DLD1 (cell line): ENCODE data around the gene RBM17.
"Not testable (repeated sequence)": the region's sequence is repeated elsewhere in the genome, so short reads cannot be mapped to it uniquely, and the experiment has no call there.

ENCODE experiments used
- in situ Hi-C: cut with HindIII; loops from 2 replicates; pipeline ENCODE4 v1.10.0; 2017; ENCODE audit warnings: low sequenced_read_pairs

Gene RBM17

GRCh38 chr10:6088721-6089333, at the start of gene RBM17:
Gene RBM17 (plus strand): TSS chr10:6089034. CDS start chr10:6097066, 8,032 bp downstream.
- in situ Hi-C loops, result no loop called here

- in situ Hi-C loops, result no loop called here
Observed at GRCh38 chr10:6039711-6040110, 49.1 kb upstream of the RBM17 start.

- in situ Hi-C loops, result no loop called here
Observed at GRCh38 chr10:6040205-6040604, 48.6 kb upstream of the RBM17 start.

GRCh38 chr10:6043377-6043776, 45.5 kb upstream of the RBM17 start:
- in situ Hi-C loops, result not testable (repeated sequence)

GRCh38 chr10:6044060-6044459, 44.8 kb upstream of the RBM17 start:
- in situ Hi-C loops, result no loop called here

- in situ Hi-C loops, result no loop called here
Observed at GRCh38 chr10:6044751-6045313, 44.0 kb upstream of the RBM17 start.

- in situ Hi-C loops, result no loop called here
Observed at GRCh38 chr10:6045314-6045848, 43.5 kb upstream of the RBM17 start.

GRCh38 chr10:6045878-6046772, 42.7 kb upstream of the RBM17 start:
- in situ Hi-C loops, result no loop called here

- in situ Hi-C loops, result no loop called here
Observed at GRCh38 chr10:6046773-6047611, 41.8 kb upstream of the RBM17 start.

GRCh38 chr10:6047847-6048246, 41.0 kb upstream of the RBM17 start:
- in situ Hi-C loops, result no loop called here

- in situ Hi-C loops, result no loop called here
Observed at GRCh38 chr10:6048281-6049030, 40.4 kb upstream of the RBM17 start.

- in situ Hi-C loops, result no loop called here
Observed at GRCh38 chr10:6049031-6049400, 39.8 kb upstream of the RBM17 start.

GRCh38 chr10:6050801-6051445, 37.9 kb upstream of the RBM17 start:
- in situ Hi-C loops, result no loop called here

GRCh38 chr10:6052247-6053221, 36.3 kb upstream of the RBM17 start:
- in situ Hi-C loops, result no loop called here

- in situ Hi-C loops, result no loop called here
Observed at GRCh38 chr10:6053303-6053702, 35.5 kb upstream of the RBM17 start.

- in situ Hi-C loops, result no loop called here
Observed at GRCh38 chr10:6053816-6054631, 34.8 kb upstream of the RBM17 start.

- in situ Hi-C loops, result no loop called here
Observed at GRCh38 chr10:6054884-6055283, 34.0 kb upstream of the RBM17 start.

- in situ Hi-C loops, result no loop called here
Observed at GRCh38 chr10:6055929-6056328, 32.9 kb upstream of the RBM17 start.
